GM19324 (cell line): ENCODE measurements around the gene STARD6.
"Not testable (repeated sequence)": the region's sequence is repeated elsewhere in the genome, so short reads cannot be mapped to it uniquely, and the experiment has no call there.

Experiments used
- ATAC-seq: cut with Tn5 transposase; IDR thresholded peaks from one replicate; pipeline ENCODE4 v1.9.1; 2021; ENCODE audit warnings: mild to moderate bottlenecking, moderate library complexity; ENCODE audit not compliant: unreplicated experiment, low FRiP score

STARD6 gene, protein sequence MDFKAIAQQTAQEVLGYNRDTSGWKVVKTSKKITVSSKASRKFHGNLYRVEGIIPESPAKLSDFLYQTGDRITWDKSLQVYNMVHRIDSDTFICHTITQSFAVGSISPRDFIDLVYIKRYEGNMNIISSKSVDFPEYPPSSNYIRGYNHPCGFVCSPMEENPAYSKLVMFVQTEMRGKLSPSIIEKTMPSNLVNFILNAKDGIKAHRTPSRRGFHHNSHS

DNA sequence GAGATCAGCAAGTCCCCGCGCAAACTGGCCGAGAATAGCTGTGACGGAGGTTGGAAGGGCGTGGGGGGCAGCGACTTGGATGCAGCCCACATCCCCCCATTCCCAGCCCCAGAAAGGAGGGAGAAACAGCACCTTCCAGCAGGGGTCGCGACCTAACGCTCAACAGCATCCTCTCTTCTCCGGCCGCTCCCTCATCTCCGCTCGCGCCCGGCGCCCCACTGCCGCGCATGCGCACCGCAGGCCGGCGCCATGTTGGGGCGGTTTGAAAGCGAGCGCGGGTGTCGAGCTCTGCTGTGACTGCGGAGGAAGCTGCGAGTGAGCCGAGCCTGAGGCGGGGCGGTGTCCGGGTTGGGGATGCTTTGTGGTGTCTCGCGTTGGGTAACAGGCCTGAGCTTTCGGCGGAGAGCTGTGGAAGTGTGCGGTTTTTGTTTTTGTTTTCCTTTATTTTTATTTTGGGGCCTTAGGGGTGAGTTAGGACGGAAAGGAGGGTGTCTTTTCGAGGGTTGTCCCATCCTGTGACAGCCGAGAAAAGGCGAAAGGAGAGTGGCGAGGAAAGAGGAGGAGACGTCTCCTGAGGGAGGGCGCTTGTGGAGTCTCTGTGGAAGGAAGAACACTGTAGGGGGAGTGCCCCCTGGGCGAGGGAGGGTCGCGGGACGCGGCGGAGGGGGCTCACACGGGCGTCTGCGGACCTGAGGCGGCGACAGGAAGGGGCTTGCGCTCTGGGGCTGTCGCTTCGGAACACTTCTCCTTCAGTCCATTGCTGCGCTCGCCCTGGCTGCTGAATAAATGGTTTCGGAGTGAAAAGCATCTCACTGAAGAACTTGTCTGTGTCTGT is at the start of gene STARD6, which contains the start of gene C18orf54:
Gene STARD6, minus strand, starts transcription at position 199 of the 835 bp plus-strand sequence. CDS start 3,285 bp downstream, outside the sequence.
Gene C18orf54, plus strand, starts transcription at position 247 of the 835 bp plus-strand sequence. CDS start 2,667 bp downstream, outside the sequence.
- ATAC-seq, result peak; percentile 97

GRCh38 chr18:54405290-54405689 is 47.6 kb upstream of the STARD6 start:
- ATAC-seq, result no peak

DNA sequence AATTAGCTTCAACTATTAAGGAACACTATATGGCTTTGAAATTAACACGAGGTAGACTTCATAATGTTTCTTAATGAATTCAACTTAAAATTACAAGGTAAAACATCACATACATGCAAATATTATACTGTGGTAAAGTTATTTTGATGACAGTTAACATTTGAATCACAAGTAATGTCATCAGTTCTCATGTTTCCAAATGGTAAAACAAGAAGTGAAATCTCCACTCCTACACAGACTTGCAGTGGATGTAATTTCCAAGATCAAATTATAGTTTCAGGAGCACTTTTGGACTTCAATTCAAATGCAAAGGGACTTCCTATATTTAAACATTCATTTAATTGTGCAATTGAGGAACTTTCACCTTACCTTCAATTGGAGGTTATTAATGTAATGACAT is 39.1 kb upstream of the STARD6 start:
- no peak for ATAC-seq

DNA sequence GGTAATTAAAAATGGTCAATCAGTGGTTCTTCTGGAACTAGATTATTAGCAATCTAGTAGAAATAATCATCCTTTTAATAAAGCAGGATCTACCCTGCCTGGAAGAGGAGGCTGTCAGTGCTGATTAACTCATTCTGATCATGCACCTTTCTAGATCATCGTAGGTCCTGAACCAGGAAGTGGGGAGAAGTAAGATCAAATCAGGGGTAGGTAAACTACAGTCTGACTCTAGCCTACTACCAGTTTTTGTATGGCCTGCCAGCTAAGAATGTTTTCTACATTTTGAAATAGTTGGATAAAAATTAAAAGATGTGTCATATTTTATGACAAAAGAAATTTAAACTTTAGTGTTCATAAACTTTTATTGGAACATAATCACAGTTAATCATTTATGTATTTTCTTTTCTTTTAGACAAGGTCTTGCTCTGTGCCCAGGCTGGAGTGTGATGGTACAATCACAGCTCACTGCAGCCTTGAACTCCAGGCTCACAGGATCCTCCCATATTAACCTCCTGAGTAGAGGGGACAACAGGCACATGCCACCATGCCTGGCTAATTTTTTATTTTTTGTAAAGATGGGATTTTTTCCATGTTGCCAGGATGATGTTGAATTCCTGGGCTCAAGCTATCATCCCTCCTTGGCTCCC is 36.1 kb upstream of the STARD6 start:
- no peak for ATAC-seq

GRCh38 chr18:54392543-54393023 is 34.9 kb upstream of the STARD6 start:
- ATAC-seq, result no peak

DNA sequence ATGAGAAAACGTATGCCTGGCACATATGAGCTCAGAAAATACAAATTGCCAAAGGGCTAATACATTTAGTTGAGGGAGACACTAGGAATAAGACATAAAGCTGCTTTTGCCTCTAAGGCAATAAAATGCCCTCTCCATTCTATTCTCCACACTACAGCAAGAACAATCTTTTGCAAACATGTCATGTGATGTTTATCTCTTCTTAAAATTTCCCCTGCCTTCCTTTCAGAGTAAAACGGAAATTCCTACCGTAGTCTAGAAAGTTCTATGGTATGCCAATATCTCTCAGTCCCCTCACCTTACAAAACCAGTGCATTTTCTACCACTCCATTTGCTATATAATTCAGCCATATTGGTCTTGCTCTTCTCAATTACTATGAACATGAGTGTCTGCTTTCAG is 33.2 kb upstream of the STARD6 start:
- ATAC-seq, result no peak

GRCh38 chr18:54389143-54389505 is 31.5 kb upstream of the STARD6 start:
- peak; percentile 10 for ATAC-seq

DNA sequence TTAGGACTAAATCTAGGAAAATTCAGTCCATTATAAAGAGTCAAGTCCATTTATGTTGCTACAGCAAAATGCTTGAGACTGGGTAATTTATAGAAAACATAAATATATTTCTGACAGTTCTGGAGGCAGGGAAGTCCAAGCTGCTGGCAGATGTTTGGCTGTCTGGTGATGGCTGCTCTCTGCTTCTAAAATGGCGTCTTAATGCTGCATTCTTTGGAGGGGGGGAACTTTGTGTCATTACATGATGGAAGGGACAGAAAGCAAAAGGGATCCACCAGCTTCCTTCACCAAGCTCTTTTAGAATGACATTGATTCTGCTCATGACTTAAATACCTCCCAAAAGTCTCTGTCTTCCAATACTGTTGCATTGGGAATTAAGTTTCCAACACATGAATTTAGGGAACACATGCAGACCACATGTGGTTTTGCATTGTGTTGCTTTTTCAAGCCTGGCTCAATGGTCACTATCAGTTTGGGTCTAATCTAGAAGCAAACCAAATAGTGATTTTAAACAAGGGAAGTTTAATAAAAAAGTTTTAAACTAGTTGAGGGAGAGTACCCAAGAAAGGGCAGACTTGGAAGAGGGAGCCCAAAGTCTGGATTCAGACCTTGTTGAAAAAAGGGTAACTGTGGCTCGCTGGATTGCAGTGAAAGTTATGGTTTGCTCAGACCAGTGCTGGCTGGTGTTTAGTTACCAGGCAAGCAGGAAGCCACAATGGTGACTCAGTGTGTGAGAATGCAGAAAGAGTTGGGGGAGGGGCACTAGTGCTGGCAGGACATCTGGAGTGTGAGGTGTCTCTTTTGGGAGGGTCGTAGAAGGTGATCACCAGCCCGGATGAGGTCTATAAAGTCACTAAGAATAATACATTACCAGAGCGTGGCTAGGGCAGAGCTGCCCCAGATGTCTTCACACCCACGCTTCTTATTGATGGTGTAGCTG is 30.8 kb upstream of the STARD6 start:
- ATAC-seq, result peak; percentile 86

DNA sequence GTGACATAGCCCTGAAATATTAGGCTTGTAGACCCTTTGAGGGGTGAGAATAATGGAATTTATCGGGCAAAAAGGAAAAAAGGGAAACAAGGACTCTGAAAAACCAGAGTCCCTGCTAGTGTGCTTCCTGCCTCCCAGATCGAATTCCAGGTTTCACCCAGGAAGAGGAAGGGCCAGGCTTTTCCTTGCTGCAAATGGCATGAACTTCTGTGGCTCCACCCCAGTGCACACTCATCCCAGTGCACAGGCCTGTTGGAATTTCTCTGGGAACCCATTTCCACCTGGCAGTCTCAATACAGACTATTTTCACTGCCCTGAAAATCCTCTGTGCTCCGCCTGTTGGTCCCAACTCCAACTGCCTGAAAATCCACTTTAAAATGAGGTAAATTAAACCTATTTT is 30.0 kb upstream of the STARD6 start:
- no peak for ATAC-seq

DNA sequence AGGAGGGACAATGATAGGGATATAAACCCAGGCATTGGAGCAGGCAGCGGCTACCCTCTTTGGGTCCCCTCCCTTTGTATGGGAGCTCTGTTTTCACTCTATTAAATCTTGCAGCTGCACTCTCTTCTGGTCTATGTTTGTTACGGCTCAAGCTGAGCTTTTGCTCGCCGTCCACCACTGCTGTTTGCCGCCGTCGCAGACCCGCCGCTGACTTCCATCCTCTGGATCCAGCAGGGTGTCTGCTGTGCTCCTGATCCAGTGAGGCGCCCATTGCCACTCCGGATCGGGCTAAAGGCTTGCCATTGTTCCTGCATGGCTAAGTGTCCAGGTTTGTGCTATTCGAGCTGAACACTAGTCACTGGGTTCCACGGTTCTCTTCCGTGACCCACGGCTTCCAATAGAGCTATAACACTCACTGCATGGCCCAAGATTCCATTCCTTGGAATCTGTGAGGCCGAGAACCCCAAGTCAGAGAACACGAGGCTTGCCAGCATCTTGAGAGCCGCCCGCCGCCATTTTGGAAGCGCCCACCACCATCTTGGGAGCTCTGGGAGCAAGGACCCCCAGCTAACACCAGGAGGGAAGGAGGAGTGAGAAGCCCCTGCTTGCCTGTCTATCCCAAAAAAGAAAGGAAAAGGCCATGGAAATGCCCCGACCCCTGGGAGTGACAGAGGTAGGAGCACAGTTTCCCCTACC is 29.3 kb upstream of the STARD6 start:
- ATAC-seq, result not testable (repeated sequence)

GRCh38 chr18:54386043-54386442 is 28.4 kb upstream of the STARD6 start:
- ATAC-seq, result no peak

DNA sequence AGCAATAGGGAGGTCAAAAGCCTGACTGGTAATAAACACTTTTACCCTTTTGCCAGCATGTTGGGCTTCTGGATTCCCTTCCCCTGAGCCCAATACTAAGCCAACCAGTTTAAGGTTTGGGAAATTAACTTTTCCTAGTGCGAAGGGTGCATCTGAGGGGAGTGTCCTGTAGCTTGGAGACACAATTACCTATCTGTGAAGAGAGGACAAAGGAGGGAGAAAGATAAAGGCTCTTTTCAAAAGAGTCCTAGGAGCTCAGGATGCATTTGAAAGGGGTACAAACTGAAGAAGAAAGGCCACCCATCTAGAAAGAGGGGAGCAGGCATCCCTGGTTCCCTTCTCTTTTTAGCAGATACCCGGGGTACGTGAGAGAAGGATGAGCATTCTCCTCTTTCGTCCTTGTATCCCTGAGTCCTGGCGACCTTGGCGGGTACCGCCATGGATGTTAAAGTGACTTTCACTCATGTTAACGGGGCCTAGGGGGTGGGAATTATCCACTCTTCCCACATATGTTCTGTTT is 25.1 kb upstream of the STARD6 start:
- no peak for ATAC-seq

- ATAC-seq, result no peak
Measured at GRCh38 chr18:54382076-54382475, 24.4 kb upstream of the STARD6 start.

DNA sequence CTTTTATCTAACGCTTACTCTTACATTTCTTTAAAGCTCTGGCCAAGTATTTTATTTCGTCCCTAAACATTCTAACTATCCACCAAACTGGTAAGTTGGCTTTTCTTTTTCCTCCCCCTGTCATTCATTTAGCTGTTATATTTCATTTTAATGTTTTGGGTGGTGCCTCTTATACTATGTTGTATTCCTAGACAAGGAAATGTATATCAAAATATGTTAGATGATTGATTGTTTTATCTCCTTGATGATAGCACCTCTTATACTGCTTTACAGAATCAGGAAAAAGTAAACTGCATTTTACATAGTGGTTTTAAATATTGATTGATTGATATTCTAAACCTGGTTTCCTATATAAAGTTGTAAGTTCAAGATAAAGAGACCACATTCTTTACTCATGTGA is 24.0 kb upstream of the STARD6 start:
- no peak for ATAC-seq

GRCh38 chr18:54378057-54378456 is 20.4 kb upstream of the STARD6 start:
- no peak for ATAC-seq

DNA sequence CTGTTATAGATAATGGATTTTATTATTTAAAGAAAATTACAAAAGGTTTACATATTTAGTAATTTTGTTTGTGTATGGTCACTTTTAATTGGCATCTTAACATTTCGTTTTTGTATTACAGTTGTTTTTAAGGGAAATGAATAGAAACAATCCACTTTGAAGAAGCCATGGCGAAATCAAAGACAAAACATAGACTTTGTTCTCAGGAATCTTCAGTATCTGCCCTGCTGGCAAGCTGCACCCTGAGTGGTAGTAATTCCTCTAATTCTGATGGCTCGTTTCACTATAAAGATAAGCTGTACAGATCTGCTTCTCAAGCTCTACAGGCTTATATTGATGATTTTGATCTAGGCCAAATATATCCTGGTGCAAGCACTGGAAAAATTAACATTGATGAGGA is 2.7 kb upstream of the STARD6 start:
- no peak for ATAC-seq

DNA sequence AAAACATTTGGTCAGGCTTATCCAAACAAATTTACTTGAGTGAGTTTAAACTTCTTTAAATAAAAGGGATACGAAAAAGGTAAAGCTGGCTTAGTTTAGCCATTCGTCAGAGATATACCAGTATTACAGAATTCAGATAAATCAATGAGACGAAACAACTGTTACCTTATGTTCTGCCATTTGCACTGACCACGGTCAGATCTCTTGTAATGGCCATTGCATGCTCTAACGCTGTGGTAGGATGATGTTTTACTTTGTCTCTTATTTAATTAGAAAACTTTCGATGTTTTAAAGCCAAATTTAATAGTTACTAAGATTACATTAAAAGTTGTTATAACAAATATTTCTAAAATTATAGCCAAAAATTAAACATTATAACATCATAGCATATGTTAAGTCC is 1.6 kb upstream of the STARD6 start:
- no peak for ATAC-seq

- ATAC-seq, result peak; percentile 17
Measured at GRCh38 chr18:54358495-54359040, 910 bp upstream of the STARD6 start.

DNA sequence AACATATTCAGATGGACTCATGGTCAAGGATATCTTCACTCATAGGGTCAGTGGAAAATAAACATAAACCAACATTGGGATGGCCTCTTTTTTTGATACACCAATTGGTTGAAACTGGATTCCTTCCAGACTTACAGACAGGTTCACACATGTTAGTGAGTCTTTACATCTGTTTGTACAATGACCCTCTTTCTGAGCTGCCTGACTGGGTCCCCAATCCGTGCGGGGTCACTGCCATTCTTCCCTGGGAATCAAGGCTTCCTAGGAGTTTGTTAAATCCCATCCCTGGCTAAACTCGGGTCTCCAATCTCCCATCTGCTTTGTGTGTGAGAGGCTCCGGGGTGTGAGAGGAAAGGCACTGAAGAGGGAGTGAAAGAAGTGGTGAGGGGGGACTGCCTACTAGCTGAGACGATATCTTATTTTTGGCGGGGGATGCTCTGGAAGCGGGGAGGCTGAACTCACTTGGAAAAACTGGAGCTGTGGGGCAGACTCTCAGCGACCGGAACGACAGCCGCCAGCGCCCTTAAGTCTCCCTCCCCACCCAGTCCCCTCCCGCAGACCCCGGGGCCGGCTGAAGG is 487 bp downstream of the STARD6 start:
- no peak for ATAC-seq
